ENCODE data around the gene LRRC37A. TPM values are rescaled to one million over a fixed set of nuclear protein-coding genes. Genes with fewer than 3 reads are reported as not detected.

LRRC37A gene
- total and polyA plus RNA-seq, 12 donors = 0.19 to 4.1 (median 1.2) TPM

Other genes starting within 250 kb of the LRRC37A start
- 10 to 100 TPM; 32.5 to 52.5 (median 42.5) TPM for gene KANSL1, start 101.7 kb upstream of the LRRC37A start, total RNA-seq
- gene KANSL1, start 101.7 kb upstream of the LRRC37A start, polyA plus RNA-seq = 10 to 100 TPM in 1 of 2 donors, 1 to 10 TPM in 1; 8.2 to 22.8 TPM
- gene ARL17B, start 66.6 kb downstream of the LRRC37A start, total RNA-seq = 10 to 100 TPM in 2 of 10 donors, 1 to 10 TPM in 8; 3.6 to 16.0 (median 8.5) TPM
- 1 to 10 TPM; 5.5 to 7.5 TPM for gene ARL17B, start 66.6 kb downstream of the LRRC37A start, polyA plus RNA-seq
- gene LRRC37A2, start 217.3 kb downstream of the LRRC37A start, total RNA-seq = 1 to 10 TPM; 1.9 to 9.4 (median 5.7) TPM
- gene LRRC37A2, start 217.3 kb downstream of the LRRC37A start, polyA plus RNA-seq = 1 to 10 TPM; 1.3 to 6.5 TPM

Data from heart right ventricle (tissue), 12 donors.